ENCODE data around the gene SYNE1.
A peak's percentile ranks its signal among the peaks of the same experiment; 100 is the strongest.

SYNE1 gene

DNA sequence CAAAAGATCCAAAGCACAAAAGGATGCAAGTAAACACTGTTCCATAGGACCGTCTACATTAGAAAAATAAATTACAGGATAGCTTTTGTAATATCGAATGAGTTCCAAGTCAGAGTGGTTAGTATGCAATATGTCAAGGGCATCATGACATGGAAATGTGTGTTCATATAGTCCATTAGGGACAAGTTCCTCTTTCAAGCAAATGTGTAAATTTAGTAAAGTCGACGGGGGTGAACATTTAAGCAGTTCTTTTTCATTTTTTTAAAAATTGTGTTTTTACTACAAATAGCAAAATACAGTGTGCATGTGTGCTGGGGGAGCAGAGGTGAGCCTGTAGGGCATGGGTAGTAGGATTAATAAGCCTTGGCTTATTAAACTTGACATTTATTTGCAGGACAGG, 470.7 kb downstream of the SYNE1 start:
- H3K4me3 ChIP-seq (ENCODE audit: low read depth, low read length), result no peak overlapping the region
- in situ Hi-C loops (cut with HindIII; ENCODE audit: low sequenced_read_pairs), result no loop called here
- TF ChIP-seq, protein P1, sequence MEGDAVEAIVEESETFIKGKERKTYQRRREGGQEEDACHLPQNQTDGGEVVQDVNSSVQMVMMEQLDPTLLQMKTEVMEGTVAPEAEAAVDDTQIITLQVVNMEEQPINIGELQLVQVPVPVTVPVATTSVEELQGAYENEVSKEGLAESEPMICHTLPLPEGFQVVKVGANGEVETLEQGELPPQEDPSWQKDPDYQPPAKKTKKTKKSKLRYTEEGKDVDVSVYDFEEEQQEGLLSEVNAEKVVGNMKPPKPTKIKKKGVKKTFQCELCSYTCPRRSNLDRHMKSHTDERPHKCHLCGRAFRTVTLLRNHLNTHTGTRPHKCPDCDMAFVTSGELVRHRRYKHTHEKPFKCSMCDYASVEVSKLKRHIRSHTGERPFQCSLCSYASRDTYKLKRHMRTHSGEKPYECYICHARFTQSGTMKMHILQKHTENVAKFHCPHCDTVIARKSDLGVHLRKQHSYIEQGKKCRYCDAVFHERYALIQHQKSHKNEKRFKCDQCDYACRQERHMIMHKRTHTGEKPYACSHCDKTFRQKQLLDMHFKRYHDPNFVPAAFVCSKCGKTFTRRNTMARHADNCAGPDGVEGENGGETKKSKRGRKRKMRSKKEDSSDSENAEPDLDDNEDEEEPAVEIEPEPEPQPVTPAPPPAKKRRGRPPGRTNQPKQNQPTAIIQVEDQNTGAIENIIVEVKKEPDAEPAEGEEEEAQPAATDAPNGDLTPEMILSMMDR (IDR thresholded peaks at IDR 0.05; ENCODE audit: low read depth, low read length), result no peak
- DNase-seq (ENCODE audit: low read depth, low spot score), result no peak

DNA sequence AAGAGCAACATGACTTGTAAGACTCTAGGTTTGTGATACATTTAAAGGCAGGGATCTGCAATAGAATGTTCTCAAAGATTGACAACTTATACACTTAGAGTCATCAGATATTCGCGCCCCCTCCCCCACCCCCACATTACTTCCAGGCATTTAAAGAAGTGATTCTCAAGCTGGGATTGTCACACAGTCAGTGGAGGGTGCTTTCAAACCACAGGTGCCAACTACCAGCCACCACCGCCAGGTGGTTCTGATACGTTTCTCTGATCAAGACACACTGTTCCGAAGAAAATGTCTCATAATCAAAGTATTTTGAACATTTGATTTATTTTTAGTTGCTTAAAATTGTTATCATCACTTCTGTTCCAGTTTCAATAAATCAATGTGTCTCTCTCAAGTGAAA, 472.2 kb downstream of the SYNE1 start:
- no peak for DNase-seq (ENCODE audit: low read depth, low spot score)
- TF ChIP-seq, protein P1 (IDR thresholded peaks at IDR 0.05; ENCODE audit: low read depth, low read length), result no peak
- in situ Hi-C loops (cut with HindIII; ENCODE audit: low sequenced_read_pairs), result no loop called here
- no peak overlapping the region for H3K4me3 ChIP-seq (ENCODE audit: low read depth, low read length)

DNA sequence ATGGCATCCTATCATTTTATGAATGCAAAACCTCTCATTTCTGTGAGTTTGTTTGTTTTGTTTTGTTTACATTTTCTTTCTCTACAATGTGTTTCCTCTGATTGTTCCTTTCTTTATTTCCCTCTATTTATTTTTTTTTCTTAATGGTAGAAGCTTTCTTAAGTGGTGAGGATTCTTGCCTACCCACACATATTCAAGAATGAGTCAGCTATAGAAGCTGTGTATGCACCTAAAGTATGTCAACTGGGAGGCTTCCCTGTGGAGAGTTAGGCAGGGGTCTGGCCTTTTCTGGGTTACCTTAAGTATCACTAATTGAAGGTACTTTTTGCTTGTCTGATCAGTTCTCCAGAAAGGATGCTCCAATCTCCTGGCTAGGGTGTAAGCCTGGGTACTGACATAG, 475.7 kb downstream of the SYNE1 start:
- no peak overlapping the region for H3K4me3 ChIP-seq (ENCODE audit: low read depth, low read length)
- in situ Hi-C loops (cut with HindIII; ENCODE audit: low sequenced_read_pairs), result no loop called here
- DNase-seq (ENCODE audit: low read depth, low spot score), result peak; percentile 73
- TF ChIP-seq, protein P1 (IDR thresholded peaks at IDR 0.05; ENCODE audit: low read depth, low read length), result no peak

DNA sequence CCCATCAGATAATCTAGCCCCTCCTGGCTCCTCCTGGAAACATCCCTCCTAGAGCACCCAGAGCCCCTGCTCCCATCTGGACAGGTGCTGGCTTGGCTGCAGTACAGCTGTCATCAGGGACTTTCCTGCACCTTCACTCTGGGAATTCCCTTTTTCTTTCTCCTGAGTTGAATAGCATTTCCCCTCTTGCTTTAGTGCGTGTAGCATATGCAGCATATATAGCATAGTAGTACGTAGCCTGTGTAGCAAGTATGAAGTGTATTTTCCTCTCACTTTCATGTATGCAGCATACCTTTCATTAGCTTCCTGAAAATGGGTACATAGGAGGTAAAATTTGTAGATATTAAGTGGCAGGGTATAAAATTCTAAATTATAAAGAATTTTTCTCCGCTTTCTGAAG, 476.8 kb downstream of the SYNE1 start:
- DNase-seq (ENCODE audit: low read depth, low spot score), result no peak
- TF ChIP-seq, protein P1 (IDR thresholded peaks at IDR 0.05; ENCODE audit: low read depth, low read length), result no peak
- in situ Hi-C loops (cut with HindIII; ENCODE audit: low sequenced_read_pairs), result no loop called here
- no peak overlapping the region for H3K4me3 ChIP-seq (ENCODE audit: low read depth, low read length)

DNA sequence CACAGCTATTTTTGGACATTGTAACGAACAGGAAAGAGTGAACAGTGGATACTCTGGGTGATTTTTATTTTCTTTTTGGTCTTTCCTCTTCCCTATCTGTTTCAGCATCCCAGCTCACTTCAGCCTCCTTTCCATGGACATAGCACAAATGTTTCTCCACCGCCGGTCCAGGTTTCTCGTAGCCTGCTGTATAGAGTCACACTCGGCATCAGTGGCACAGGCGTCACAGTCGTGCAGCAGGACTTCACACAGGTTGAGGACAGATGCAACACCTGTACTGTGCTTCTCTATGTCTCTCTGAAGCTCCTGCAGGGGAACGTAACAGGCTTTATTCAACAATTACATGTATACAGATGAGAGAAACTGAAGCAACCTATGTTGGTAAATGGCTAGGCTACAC, 481.4 kb downstream of the SYNE1 start:
- H3K4me3 ChIP-seq (ENCODE audit: low read depth, low read length), result no peak overlapping the region
- TF ChIP-seq, protein P1 (IDR thresholded peaks at IDR 0.05; ENCODE audit: low read depth, low read length), result no peak
- no peak for DNase-seq (ENCODE audit: low read depth, low spot score)
- in situ Hi-C loops (cut with HindIII; ENCODE audit: low sequenced_read_pairs), result no loop called here

DNA sequence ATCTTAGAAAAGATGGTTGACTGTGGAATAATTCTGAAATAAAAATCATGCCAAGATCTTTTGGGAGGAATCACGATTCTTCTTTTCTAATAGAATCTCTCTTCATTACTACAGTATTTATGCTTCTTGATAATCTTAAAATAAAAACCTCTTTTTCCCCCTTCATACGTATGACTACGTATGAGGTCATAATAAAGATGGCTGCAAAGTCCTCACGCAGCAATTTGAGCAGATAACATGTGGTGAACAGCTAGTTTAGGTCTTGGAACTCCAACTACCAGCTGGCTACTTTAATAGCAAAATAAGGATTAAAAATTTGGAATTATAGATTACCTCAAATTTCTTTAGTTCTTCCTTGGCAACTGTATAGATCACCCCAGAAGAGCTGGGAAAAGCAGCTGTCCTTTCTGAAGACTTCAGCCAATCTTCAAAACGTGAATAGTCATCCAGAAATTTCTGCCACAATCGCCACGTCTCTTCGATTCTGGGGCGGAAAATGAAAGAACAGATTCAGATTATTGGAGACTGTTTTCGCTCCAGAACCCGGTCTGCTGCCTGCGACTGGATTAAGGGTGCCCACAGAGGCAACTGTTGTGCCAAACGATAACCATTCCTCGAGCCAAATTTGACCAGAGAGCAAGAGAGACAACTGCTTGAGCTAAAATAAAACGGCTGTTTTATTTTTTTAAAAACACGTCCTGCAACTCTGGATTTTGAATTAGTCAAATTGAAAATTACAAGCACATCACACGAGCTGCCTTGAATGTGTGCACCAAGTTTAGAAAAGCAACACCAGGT, 482.4 kb downstream of the SYNE1 start:
- H3K4me3 ChIP-seq (ENCODE audit: low read depth, low read length), result no peak overlapping the region
- TF ChIP-seq, protein P1 (IDR thresholded peaks at IDR 0.05; ENCODE audit: low read depth, low read length), result no peak
- no peak for DNase-seq (ENCODE audit: low read depth, low spot score)
- in situ Hi-C loops (cut with HindIII; ENCODE audit: low sequenced_read_pairs), result no loop called here

Measured in astrocyte of the spinal cord (primary cell).